ENCODE data around the gene PGAP3.
"Not testable (repeated sequence)": the region's sequence is repeated elsewhere in the genome, so short reads cannot be mapped to it uniquely, and the experiment has no call there.

PGAP3 gene

GRCh38 chr17:39714234-39714633 lies 26.4 kb upstream of the PGAP3 start:
- DNase-seq: no peak

GRCh38 chr17:39711851-39712250 lies 24.0 kb upstream of the PGAP3 start:
- no peak for DNase-seq

- DNase-seq: not testable (repeated sequence)
Observed at GRCh38 chr17:39711071-39711470, 23.2 kb upstream of the PGAP3 start.

GRCh38 chr17:39709998-39710964 lies 22.4 kb upstream of the PGAP3 start:
- no peak for DNase-seq

- DNase-seq: no peak
Observed at GRCh38 chr17:39709319-39709997, 21.6 kb upstream of the PGAP3 start.

GRCh38 chr17:39706921-39707337 lies 19.1 kb upstream of the PGAP3 start:
- DNase-seq: no peak

- no peak for DNase-seq
Observed at GRCh38 chr17:39706383-39706782, 18.5 kb upstream of the PGAP3 start.

- no peak for DNase-seq
Observed at GRCh38 chr17:39705786-39706348, 18.0 kb upstream of the PGAP3 start.

GRCh38 chr17:39704821-39705551 lies 17.1 kb upstream of the PGAP3 start:
- no peak for DNase-seq

- DNase-seq: no peak
Observed at GRCh38 chr17:39703913-39704312, 16.1 kb upstream of the PGAP3 start.

GRCh38 chr17:39702901-39703893 lies 15.3 kb upstream of the PGAP3 start:
- DNase-seq: no peak

GRCh38 chr17:39701784-39702422 lies 14.0 kb upstream of the PGAP3 start:
- DNase-seq: no peak

- DNase-seq: no peak
Observed at GRCh38 chr17:39701012-39701783, 13.3 kb upstream of the PGAP3 start.

- DNase-seq: no peak
Observed at GRCh38 chr17:39700148-39700987, 12.5 kb upstream of the PGAP3 start.

GRCh38 chr17:39699818-39700147 lies 11.9 kb upstream of the PGAP3 start, which contains the start of gene ERBB2:
Gene ERBB2 (plus strand): TSS chr17:39700064. CDS start chr17:39700239, 175 bp downstream.
- no peak for DNase-seq

GRCh38 chr17:39699157-39699817 lies 11.4 kb upstream of the PGAP3 start:
- DNase-seq: not testable (repeated sequence)

GRCh38 chr17:39697961-39698360 lies 10.1 kb upstream of the PGAP3 start:
- DNase-seq: no peak

- no peak for DNase-seq
Observed at GRCh38 chr17:39696731-39697130, 8.9 kb upstream of the PGAP3 start.

GRCh38 chr17:39695089-39695474 lies 7.2 kb upstream of the PGAP3 start:
- DNase-seq: no peak
